WTC11 (cell line): Measurements from ENCODE around the gene MYLK3. TPM values are rescaled to one million over a fixed set of nuclear protein-coding genes. Genes with fewer than 3 reads are reported as not detected.

Experiments
- ATAC-seq: fragments of 200-7000 bp; cut with Tn5 transposase; 2 replicates; pipeline ENCODE4 v1.10.0; 2021; ENCODE audit warnings: mild to moderate bottlenecking, moderate library complexity
- CTCF ChIA-PET: fragments of 300-600 bp; sonication (Branson Sonifier 250); formaldehyde crosslinking; loops from one replicate; lab custom pipeline; 2021; ENCODE audit warnings: antibody characterized with exemption; lab: Charles Lee
- POLR2A ChIA-PET: fragments of 350-600 bp; sonication (Branson Sonifier 250); formaldehyde crosslinking; loops from one replicate; lab custom pipeline; 2021; ENCODE audit warnings: antibody characterized with exemption; lab: Charles Lee
- DNase-seq: peaks from one replicate; pipeline ENCODE4 v3.0.0; 2021; ENCODE audit warnings: low spot score
- H3K27ac Mint-ChIP-seq: 2 replicates; pipeline ENCODE4 v1.8.0; 2021; ENCODE audit warnings: mixed read lengths
- H3K27me3 Mint-ChIP-seq: 2 replicates; pipeline ENCODE4 v1.8.0; 2021; ENCODE audit warnings: low read depth, mild to moderate bottlenecking, moderate library complexity, mixed read lengths
- H3K36me3 Mint-ChIP-seq: 2 replicates; pipeline ENCODE4 v1.8.0; 2021; ENCODE audit warnings: mixed read lengths
- H3K4me1 Mint-ChIP-seq: 2 replicates; pipeline ENCODE4 v1.8.0; 2022; ENCODE audit warnings: mixed read lengths
- H3K4me3 Mint-ChIP-seq: 2 replicates; pipeline ENCODE4 v1.8.0; 2021; ENCODE audit warnings: mild to moderate bottlenecking, moderate library complexity, mixed read lengths
- H3K9me3 Mint-ChIP-seq: 2 replicates; pipeline ENCODE4 v1.8.0; 2021; ENCODE audit warnings: mixed read lengths
- ATF1 ChIP-seq: sonication (generic); formaldehyde crosslinking; IDR thresholded peaks from 2 replicates; pipeline ENCODE4 v1.8.1; 2023; ENCODE audit warnings: mild to moderate bottlenecking, moderate library complexity, missing genetic modification reagents
- CBFB ChIP-seq: sonication (generic); formaldehyde crosslinking; IDR thresholded peaks from 2 replicates; pipeline ENCODE4 v1.8.1; 2022; ENCODE audit warnings: mild to moderate bottlenecking, low read depth, missing genetic modification reagents
- CREM ChIP-seq: sonication (generic); formaldehyde crosslinking; IDR thresholded peaks from 2 replicates; pipeline ENCODE4 v1.8.1; 2022; ENCODE audit warnings: mild to moderate bottlenecking, missing genetic modification reagents, moderate library complexity
- ETV6 ChIP-seq: sonication (generic); formaldehyde crosslinking; IDR thresholded peaks from 2 replicates; pipeline ENCODE4 v1.8.1; 2022; ENCODE audit warnings: mild to moderate bottlenecking, missing genetic modification reagents
- IRF2 ChIP-seq: sonication (generic); formaldehyde crosslinking; IDR thresholded peaks from 2 replicates; pipeline ENCODE4 v1.8.0; 2022; ENCODE audit warnings: low read depth, missing genetic modification reagents, borderline replicate concordance
- NFATC4 ChIP-seq: fragments of 250-450 bp; sonication (Bioruptor Pico); IDR thresholded peaks from 2 replicates; pipeline ENCODE4 v1.9.0; 2021; ENCODE audit warnings: mild to moderate bottlenecking
- NR2C2 ChIP-seq: sonication (generic); formaldehyde crosslinking; IDR thresholded peaks from 2 replicates; pipeline ENCODE4 v1.8.0; 2022; ENCODE audit warnings: mild to moderate bottlenecking, missing genetic modification reagents
- ZBTB21 ChIP-seq: sonication (generic); formaldehyde crosslinking; IDR thresholded peaks from 2 replicates; pipeline ENCODE4 v1.8.1; 2023; ENCODE audit warnings: mild to moderate bottlenecking, missing genetic modification reagents, borderline replicate concordance
- total RNA-seq: library from RNA; stranded (reverse); gene quantifications from 3 replicates; pipeline ENCODE4 v1.2.3, GENCODE V29; 2021
- TF ChIP-seq, protein P1 (sequence below): fragments of 250-450 bp; sonication (Bioruptor Pico); IDR thresholded peaks from 2 replicates; pipeline ENCODE4 v1.8.0; 2021; ENCODE audit warnings: mild to moderate bottlenecking
- TF ChIP-seq, protein P2 (sequence below): fragments of 250-450 bp; sonication (Bioruptor Pico); IDR thresholded peaks from 2 replicates; pipeline ENCODE4 v1.9.0; 2021; ENCODE audit warnings: mild to moderate bottlenecking
- TF ChIP-seq, protein P3 (sequence below): sonication (generic); formaldehyde crosslinking; IDR thresholded peaks from 2 replicates; pipeline ENCODE4 v1.8.1; 2023; ENCODE audit warnings: mild to moderate bottlenecking, moderate library complexity, missing genetic modification reagents
- TF ChIP-seq, protein P4 (sequence below): sonication (generic); formaldehyde crosslinking; conservative IDR thresholded peaks from 2 replicates; pipeline ENCODE4 v1.8.1; 2022; ENCODE audit warnings: mild to moderate bottlenecking, missing genetic modification reagents
- TF ChIP-seq, protein P5 (sequence below): sonication (generic); formaldehyde crosslinking; IDR thresholded peaks from 2 replicates; pipeline ENCODE4 v1.8.1; 2023; ENCODE audit warnings: mild to moderate bottlenecking, missing genetic modification reagents, moderate library complexity
- TF ChIP-seq, protein P6 (sequence below): sonication (generic); formaldehyde crosslinking; conservative IDR thresholded peaks from 2 replicates; pipeline ENCODE4 v1.8.1; 2023; ENCODE audit warnings: mild to moderate bottlenecking, low read depth, missing genetic modification reagents, moderate library complexity

The MYLK3 gene
- total RNA-seq, 1 experiment from 2014 or later: 0.79 TPM

DNA sequence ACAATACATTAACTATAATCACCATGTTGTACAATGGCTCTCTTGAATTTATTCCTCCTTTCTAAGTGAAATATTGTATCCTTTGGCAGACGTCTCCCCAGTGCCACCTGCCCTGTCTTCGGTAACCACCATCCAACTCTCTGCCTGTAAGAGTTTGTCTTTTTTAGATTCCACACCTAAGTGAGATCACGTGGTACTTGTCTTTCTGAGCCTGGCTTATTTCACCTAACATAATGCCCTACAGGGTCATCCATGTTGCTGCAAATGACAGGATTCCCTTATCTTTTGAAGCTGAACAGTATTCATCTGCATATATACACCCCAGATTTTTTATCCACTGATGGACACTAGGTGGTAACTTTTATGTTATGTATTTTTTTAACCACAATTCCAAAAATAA is 34.5 kb downstream of the MYLK3 start (continued):
- TF ChIP-seq, protein P1, sequence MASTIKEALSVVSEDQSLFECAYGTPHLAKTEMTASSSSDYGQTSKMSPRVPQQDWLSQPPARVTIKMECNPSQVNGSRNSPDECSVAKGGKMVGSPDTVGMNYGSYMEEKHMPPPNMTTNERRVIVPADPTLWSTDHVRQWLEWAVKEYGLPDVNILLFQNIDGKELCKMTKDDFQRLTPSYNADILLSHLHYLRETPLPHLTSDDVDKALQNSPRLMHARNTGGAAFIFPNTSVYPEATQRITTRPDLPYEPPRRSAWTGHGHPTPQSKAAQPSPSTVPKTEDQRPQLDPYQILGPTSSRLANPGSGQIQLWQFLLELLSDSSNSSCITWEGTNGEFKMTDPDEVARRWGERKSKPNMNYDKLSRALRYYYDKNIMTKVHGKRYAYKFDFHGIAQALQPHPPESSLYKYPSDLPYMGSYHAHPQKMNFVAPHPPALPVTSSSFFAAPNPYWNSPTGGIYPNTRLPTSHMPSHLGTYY (CRISPR knock-in tag): no peak
- TF ChIP-seq NFATC4 (CRISPR knock-in tag): no peak
- TF ChIP-seq CBFB (CRISPR knock-in tag): no peak
- TF ChIP-seq, protein P2, sequence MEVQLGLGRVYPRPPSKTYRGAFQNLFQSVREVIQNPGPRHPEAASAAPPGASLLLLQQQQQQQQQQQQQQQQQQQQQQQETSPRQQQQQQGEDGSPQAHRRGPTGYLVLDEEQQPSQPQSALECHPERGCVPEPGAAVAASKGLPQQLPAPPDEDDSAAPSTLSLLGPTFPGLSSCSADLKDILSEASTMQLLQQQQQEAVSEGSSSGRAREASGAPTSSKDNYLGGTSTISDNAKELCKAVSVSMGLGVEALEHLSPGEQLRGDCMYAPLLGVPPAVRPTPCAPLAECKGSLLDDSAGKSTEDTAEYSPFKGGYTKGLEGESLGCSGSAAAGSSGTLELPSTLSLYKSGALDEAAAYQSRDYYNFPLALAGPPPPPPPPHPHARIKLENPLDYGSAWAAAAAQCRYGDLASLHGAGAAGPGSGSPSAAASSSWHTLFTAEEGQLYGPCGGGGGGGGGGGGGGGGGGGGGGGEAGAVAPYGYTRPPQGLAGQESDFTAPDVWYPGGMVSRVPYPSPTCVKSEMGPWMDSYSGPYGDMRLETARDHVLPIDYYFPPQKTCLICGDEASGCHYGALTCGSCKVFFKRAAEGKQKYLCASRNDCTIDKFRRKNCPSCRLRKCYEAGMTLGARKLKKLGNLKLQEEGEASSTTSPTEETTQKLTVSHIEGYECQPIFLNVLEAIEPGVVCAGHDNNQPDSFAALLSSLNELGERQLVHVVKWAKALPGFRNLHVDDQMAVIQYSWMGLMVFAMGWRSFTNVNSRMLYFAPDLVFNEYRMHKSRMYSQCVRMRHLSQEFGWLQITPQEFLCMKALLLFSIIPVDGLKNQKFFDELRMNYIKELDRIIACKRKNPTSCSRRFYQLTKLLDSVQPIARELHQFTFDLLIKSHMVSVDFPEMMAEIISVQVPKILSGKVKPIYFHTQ (CRISPR knock-in tag): no peak

DNA sequence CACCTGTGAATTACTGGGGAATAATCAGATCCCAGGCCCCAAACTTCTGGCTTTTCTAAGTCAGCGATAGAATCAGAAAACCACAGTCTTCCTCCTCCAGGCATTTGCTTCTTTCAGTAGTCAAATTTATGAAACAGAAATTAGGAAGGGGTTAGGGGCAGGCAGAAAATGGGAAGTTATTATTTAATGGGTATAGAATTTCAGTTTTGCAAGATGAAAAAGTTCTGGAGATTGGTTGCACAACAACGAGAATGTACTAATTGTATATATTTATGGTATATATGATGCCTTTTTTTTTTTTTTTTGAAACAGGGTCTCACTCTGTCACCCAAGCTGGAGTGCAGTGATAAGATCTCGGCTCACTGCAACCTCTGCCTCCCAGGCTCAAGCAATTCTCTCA is 35.2 kb downstream of the MYLK3 start:
- POLR2A ChIA-PET: no interaction called here
- ATAC-seq: no peak

More for the DNA sequence above, 35.2 kb downstream of the MYLK3 start:
- TF ChIP-seq IRF2: no peak
- TF ChIP-seq, protein P3, sequence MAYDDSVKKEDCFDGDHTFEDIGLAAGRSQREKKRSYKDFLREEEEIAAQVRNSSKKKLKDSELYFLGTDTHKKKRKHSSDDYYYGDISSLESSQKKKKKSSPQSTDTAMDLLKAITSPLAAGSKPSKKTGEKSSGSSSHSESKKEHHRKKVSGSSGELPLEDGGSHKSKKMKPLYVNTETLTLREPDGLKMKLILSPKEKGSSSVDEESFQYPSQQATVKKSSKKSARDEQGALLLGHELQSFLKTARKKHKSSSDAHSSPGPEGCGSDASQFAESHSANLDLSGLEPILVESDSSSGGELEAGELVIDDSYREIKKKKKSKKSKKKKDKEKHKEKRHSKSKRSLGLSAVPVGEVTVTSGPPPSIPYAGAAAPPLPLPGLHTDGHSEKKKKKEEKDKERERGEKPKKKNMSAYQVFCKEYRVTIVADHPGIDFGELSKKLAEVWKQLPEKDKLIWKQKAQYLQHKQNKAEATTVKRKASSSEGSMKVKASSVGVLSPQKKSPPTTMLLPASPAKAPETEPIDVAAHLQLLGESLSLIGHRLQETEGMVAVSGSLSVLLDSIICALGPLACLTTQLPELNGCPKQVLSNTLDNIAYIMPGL (CRISPR knock-in tag): no peak
- TF ChIP-seq ATF1 (CRISPR knock-in tag): no peak
- TF ChIP-seq, protein P4, sequence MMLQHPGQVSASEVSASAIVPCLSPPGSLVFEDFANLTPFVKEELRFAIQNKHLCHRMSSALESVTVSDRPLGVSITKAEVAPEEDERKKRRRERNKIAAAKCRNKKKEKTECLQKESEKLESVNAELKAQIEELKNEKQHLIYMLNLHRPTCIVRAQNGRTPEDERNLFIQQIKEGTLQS (CRISPR knock-in tag): no peak
- TF ChIP-seq NR2C2 (CRISPR knock-in tag): no peak
- TF ChIP-seq, protein P5, sequence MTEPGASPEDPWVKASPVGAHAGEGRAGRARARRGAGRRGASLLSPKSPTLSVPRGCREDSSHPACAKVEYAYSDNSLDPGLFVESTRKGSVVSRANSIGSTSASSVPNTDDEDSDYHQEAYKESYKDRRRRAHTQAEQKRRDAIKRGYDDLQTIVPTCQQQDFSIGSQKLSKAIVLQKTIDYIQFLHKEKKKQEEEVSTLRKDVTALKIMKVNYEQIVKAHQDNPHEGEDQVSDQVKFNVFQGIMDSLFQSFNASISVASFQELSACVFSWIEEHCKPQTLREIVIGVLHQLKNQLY (CRISPR knock-in tag): no peak
- TF ChIP-seq, protein P6, sequence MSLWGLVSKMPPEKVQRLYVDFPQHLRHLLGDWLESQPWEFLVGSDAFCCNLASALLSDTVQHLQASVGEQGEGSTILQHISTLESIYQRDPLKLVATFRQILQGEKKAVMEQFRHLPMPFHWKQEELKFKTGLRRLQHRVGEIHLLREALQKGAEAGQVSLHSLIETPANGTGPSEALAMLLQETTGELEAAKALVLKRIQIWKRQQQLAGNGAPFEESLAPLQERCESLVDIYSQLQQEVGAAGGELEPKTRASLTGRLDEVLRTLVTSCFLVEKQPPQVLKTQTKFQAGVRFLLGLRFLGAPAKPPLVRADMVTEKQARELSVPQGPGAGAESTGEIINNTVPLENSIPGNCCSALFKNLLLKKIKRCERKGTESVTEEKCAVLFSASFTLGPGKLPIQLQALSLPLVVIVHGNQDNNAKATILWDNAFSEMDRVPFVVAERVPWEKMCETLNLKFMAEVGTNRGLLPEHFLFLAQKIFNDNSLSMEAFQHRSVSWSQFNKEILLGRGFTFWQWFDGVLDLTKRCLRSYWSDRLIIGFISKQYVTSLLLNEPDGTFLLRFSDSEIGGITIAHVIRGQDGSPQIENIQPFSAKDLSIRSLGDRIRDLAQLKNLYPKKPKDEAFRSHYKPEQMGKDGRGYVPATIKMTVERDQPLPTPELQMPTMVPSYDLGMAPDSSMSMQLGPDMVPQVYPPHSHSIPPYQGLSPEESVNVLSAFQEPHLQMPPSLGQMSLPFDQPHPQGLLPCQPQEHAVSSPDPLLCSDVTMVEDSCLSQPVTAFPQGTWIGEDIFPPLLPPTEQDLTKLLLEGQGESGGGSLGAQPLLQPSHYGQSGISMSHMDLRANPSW (CRISPR knock-in tag): no peak
- TF ChIP-seq ZBTB21 (CRISPR knock-in tag): no peak
- TF ChIP-seq CREM (CRISPR knock-in tag): no peak
- no peak for TF ChIP-seq ETV6
- peaks cover 4% of the 10 kb centered on the region for H3K9me3 Mint-ChIP-seq
- no peak overlapping the region for H3K4me3 Mint-ChIP-seq
- no peak for DNase-seq
- H3K27ac Mint-ChIP-seq: no peak overlapping the region
- no peaks in the 10 kb centered on the region for H3K27me3 Mint-ChIP-seq
- no peaks in the 10 kb centered on the region for H3K4me1 Mint-ChIP-seq
- no peaks in the 10 kb centered on the region for H3K36me3 Mint-ChIP-seq
- CTCF ChIA-PET: no interaction called here
